Lung microvascular endothelial cell (primary cell): ENCODE measurements around the gene ROBO1. TPM values are rescaled to one million over a fixed set of nuclear protein-coding genes. Genes with fewer than 3 reads are reported as not detected.

Experiments
- DNase-seq, 2 donors: peaks; one replicate each; pipeline versions ENCODE4 v3.0.0 to v3.0.0-alpha.2; 2010; ENCODE audit warnings: low read depth in 2 of 2
- total RNA-seq: library from RNA; depleted of rRNA; stranded (reverse); fragments of >200 nt; gene quantifications from 2 replicates; pipeline ENCODE4 v1.2.1, GENCODE V29; 2014

Gene ROBO1
- total RNA-seq, 1 donor from 2014 or later = 0.20 TPM

GRCh38 chr3:79172241-79172640, 595.6 kb downstream of the ROBO1 start:
- DNase-seq = no peak

GRCh38 chr3:79170021-79170420, 597.8 kb downstream of the ROBO1 start:
- DNase-seq = no peak

GRCh38 chr3:79167651-79168416, 600.0 kb downstream of the ROBO1 start:
- peak in 1 of 2 donors; percentile 1 for DNase-seq

GRCh38 chr3:79162653-79163052, 605.1 kb downstream of the ROBO1 start:
- no peak for DNase-seq

- DNase-seq = no peak
Observed at GRCh38 chr3:79161941-79162340, 605.9 kb downstream of the ROBO1 start.

- DNase-seq = no peak
Observed at GRCh38 chr3:79160421-79160820, 607.4 kb downstream of the ROBO1 start.

- no peak for DNase-seq
Observed at GRCh38 chr3:79159736-79160135, 608.1 kb downstream of the ROBO1 start.

- no peak for DNase-seq
Observed at GRCh38 chr3:79157191-79157590, 610.6 kb downstream of the ROBO1 start.

GRCh38 chr3:79154865-79155264, 612.9 kb downstream of the ROBO1 start:
- no peak for DNase-seq

- no peak for DNase-seq
Observed at GRCh38 chr3:79148786-79149185, 619.0 kb downstream of the ROBO1 start.

- DNase-seq = no peak
Observed at GRCh38 chr3:79146024-79146423, 621.8 kb downstream of the ROBO1 start.

- no peak for DNase-seq
Observed at GRCh38 chr3:79140708-79141107, 627.1 kb downstream of the ROBO1 start.

GRCh38 chr3:79139395-79140068, 628.3 kb downstream of the ROBO1 start:
- no peak for DNase-seq

- no peak for DNase-seq
Observed at GRCh38 chr3:79125313-79125984, 642.3 kb downstream of the ROBO1 start.

GRCh38 chr3:79115458-79115857, 652.3 kb downstream of the ROBO1 start:
- no peak for DNase-seq

GRCh38 chr3:79113876-79114275, 653.9 kb downstream of the ROBO1 start:
- DNase-seq = no peak

- no peak for DNase-seq
Observed at GRCh38 chr3:79111375-79112052, 656.3 kb downstream of the ROBO1 start.

GRCh38 chr3:79109754-79110153, 658.0 kb downstream of the ROBO1 start:
- no peak for DNase-seq

GRCh38 chr3:79103307-79103706, 664.5 kb downstream of the ROBO1 start:
- no peak for DNase-seq

- no peak for DNase-seq
Observed at GRCh38 chr3:79097964-79098660, 669.7 kb downstream of the ROBO1 start.

GRCh38 chr3:79094654-79095053, 673.1 kb downstream of the ROBO1 start:
- DNase-seq = no peak
